GM23338 (cell line): ENCODE measurements around the gene LDB3. TPM values are rescaled to one million over a fixed set of nuclear protein-coding genes. Genes with fewer than 3 reads are reported as not detected.

Source experiments
- ATAC-seq: fragments of 200-7000 bp; cut with Tn5 transposase; 3 replicates; pipeline ENCODE4 v1.9.1; 2020
- DNase-seq: peaks from one replicate; pipeline ENCODE4 v3.0.0-alpha.2; 2015; ENCODE audit warnings: low spot score
- H2AFZ ChIP-seq: fragments of 200-600 bp; sonication (generic); 2 replicates; pipeline ENCODE4 v1.8.0; 2016; ENCODE audit warnings: antibody characterized with exemption, mild to moderate bottlenecking, moderate library complexity
- H3F3A ChIP-seq: fragments of 200-600 bp; sonication (generic); replicated peaks from 2 replicates; pipeline ENCODE4 v1.8.0; 2017; ENCODE audit warnings: antibody characterized with exemption, mixed run types, low read depth
- H3K27ac ChIP-seq: fragments of 200-600 bp; sonication (generic); 2 replicates; pipeline ENCODE4 v1.6.1; 2016; ENCODE audit warnings: low read depth
- H3K27me3 ChIP-seq: fragments of 200-600 bp; sonication (generic); 2 replicates; pipeline ENCODE4 v1.8.0; 2016; ENCODE audit warnings: mild to moderate bottlenecking, mixed run types, moderate library complexity; ENCODE audit not compliant: insufficient read depth
- H3K36me3 ChIP-seq: fragments of 200-600 bp; sonication (generic); 2 replicates; pipeline ENCODE4 v1.8.0; 2016; ENCODE audit warnings: mild to moderate bottlenecking; ENCODE audit not compliant: insufficient read depth
- H3K4me1 ChIP-seq: fragments of 200-600 bp; sonication (generic); 2 replicates; pipeline ENCODE4 v1.8.0; 2016; ENCODE audit warnings: mild to moderate bottlenecking, moderate library complexity; ENCODE audit not compliant: insufficient read depth
- H3K4me2 ChIP-seq: fragments of 200-600 bp; sonication (generic); 2 replicates; pipeline ENCODE4 v1.7.1; 2017; ENCODE audit warnings: mixed run types
- H3K4me3 ChIP-seq: fragments of 200-600 bp; sonication (generic); 2 replicates; pipeline ENCODE4 v1.6.1; 2016; ENCODE audit warnings: mixed run types
- H3K79me2 ChIP-seq: fragments of 200-600 bp; sonication (generic); replicated peaks from 2 replicates; pipeline ENCODE4 v1.8.0; 2017; ENCODE audit warnings: mild to moderate bottlenecking; ENCODE audit not compliant: insufficient read depth
- H3K9me2 ChIP-seq: fragments of 200-600 bp; sonication (generic); 2 replicates; pipeline ENCODE4 v1.8.0; 2017; ENCODE audit not compliant: insufficient read depth
- H4K20me1 ChIP-seq: fragments of 200-600 bp; sonication (generic); replicated peaks from 2 replicates; pipeline ENCODE4 v1.8.0; 2017; ENCODE audit warnings: mild to moderate bottlenecking; ENCODE audit not compliant: insufficient read depth
- H3K27ac Mint-ChIP-seq: 2 replicates; pipeline ENCODE4 v1.8.0; 2020; ENCODE audit warnings: inconsistent platforms, mild to moderate bottlenecking, moderate library complexity, mixed read lengths
- H3K27me3 Mint-ChIP-seq: 3 replicates; pipeline ENCODE4 v1.8.0; 2022; ENCODE audit warnings: low read depth, mild to moderate bottlenecking, moderate library complexity, mixed read lengths, inconsistent platforms; ENCODE audit not compliant: insufficient read depth, poor library complexity
- H3K36me3 Mint-ChIP-seq: 3 replicates; pipeline ENCODE4 v1.8.0; 2021; ENCODE audit warnings: low read depth, mild to moderate bottlenecking, inconsistent platforms, moderate library complexity, mixed read lengths
- H3K4me1 Mint-ChIP-seq: 3 replicates; pipeline ENCODE4 v1.8.0; 2020; ENCODE audit warnings: mild to moderate bottlenecking, inconsistent platforms, mixed read lengths
- H3K4me3 Mint-ChIP-seq: 3 replicates; pipeline ENCODE4 v1.8.0; 2021; ENCODE audit warnings: moderate library complexity, mild to moderate bottlenecking, inconsistent platforms, mixed read lengths
- H3K9me3 Mint-ChIP-seq: 3 replicates; pipeline ENCODE4 v1.8.0; 2020; ENCODE audit warnings: moderate library complexity, mild to moderate bottlenecking, inconsistent platforms, mixed read lengths
- CREB1 ChIP-seq: fragments of 250-450 bp; sonication (Bioruptor Pico); IDR thresholded peaks from 2 replicates; pipeline ENCODE4 v1.5.0; 2020; ENCODE audit warnings: low read depth, mild to moderate bottlenecking, moderate library complexity
- CTCF ChIP-seq, 2 experiments: fragments of 200-600 bp in 1 of 2; sonication (generic) in 1 of 2; conservative IDR thresholded peaks; 2 replicates each; pipeline versions ENCODE4 v1.5.1 to v1.6.1; 2016 to 2017; ENCODE audit warnings: antibody characterized with exemption in 2 of 2, low read depth in 2 of 2, mild to moderate bottlenecking in 2 of 2, moderate library complexity in 1 of 2
- ETS1 ChIP-seq: IDR thresholded peaks from 2 replicates; pipeline ENCODE4 v1.6.1; 2016; ENCODE audit warnings: antibody characterized with exemption
- EZH2 ChIP-seq: fragments of 200-600 bp; sonication (generic); IDR thresholded peaks from one replicate; pipeline ENCODE4 v1.8.0; 2017; ENCODE audit warnings: antibody characterized with exemption, mild to moderate bottlenecking, low read depth; ENCODE audit not compliant: unreplicated experiment
- EZH2phosphoT487 ChIP-seq: fragments of 200-600 bp; sonication (generic); IDR thresholded peaks from one replicate; pipeline ENCODE4 v1.8.1; 2018; ENCODE audit warnings: antibody characterized with exemption; ENCODE audit not compliant: unreplicated experiment
- JUNB ChIP-seq: IDR thresholded peaks from one replicate; pipeline ENCODE4 v1.6.1; 2016; ENCODE audit warnings: antibody characterized with exemption; ENCODE audit not compliant: unreplicated experiment
- NANOG ChIP-seq: IDR thresholded peaks from 2 replicates; pipeline ENCODE4 v1.6.1; 2016; ENCODE audit warnings: antibody characterized with exemption, borderline replicate concordance
- POLR2AphosphoS5 ChIP-seq: IDR thresholded peaks from 2 replicates; pipeline ENCODE4 v1.6.1; 2016; ENCODE audit warnings: antibody characterized with exemption, low read depth
- REST ChIP-seq: IDR thresholded peaks from one replicate; pipeline ENCODE4 v1.6.1; 2018; ENCODE audit warnings: antibody characterized with exemption; ENCODE audit not compliant: unreplicated experiment
- ZNF114 ChIP-seq: fragments of 250-450 bp; sonication (Bioruptor Pico); IDR thresholded peaks from 2 replicates; pipeline ENCODE4 v1.5.0; 2020; ENCODE audit warnings: mild to moderate bottlenecking, moderate library complexity
- ZNF331 ChIP-seq: fragments of 250-450 bp; sonication (Bioruptor Pico); IDR thresholded peaks from 2 replicates; pipeline ENCODE4 v1.5.0; 2020; ENCODE audit warnings: low read depth, mild to moderate bottlenecking, moderate library complexity
- polyA plus RNA-seq: library from polyadenylated mRNA; unstranded; fragments of >200 nt; fragmentation: Nextera tagmentation; extraction: Ambion mirVana; gene quantifications from 2 replicates; pipeline ENCODE4 v1.2.1, GENCODE V29; 2016
- total RNA-seq: library from RNA; depleted of rRNA; stranded (reverse); fragments of >200 nt; shearing (Covaris generic); gene quantifications from 2 replicates; pipeline ENCODE4 v1.2.3, GENCODE V29; 2014

The LDB3 gene
- total and polyA plus RNA-seq, 2 experiments from 2014 or later, result 0.14 to 0.16 TPM

GRCh38 chr10:86646933-86647332 lies 21.4 kb upstream of the LDB3 start (continued):
- TF ChIP-seq ETS1, result no peak
- TF ChIP-seq CREB1, result no peak
- TF ChIP-seq ZNF114 (CRISPR knock-in tag), result no peak
- no peak for TF ChIP-seq EZH2phosphoT487
- no peak for TF ChIP-seq JUNB
- TF ChIP-seq CTCF (conservative IDR thresholded peaks at IDR 0.05; ENCODE audit: low read depth in 2 of 2), result no peak
- TF ChIP-seq REST, result no peak
- no peak for TF ChIP-seq POLR2AphosphoS5
- no peak for TF ChIP-seq NANOG

GRCh38 chr10:86647773-86648703 lies 20.3 kb upstream of the LDB3 start:
- H3K4me3 Mint-ChIP-seq, result no peak overlapping the region
- TF ChIP-seq NANOG (no peak), REST (no peak), ZNF114 (CRISPR knock-in tag) (no peak), EZH2 (no peak), ZNF331 (no peak), CREB1 (no peak), ETS1 (no peak), POLR2AphosphoS5 (no peak), CTCF (conservative IDR thresholded peaks at IDR 0.05; ENCODE audit: low read depth in 2 of 2) (no peak), EZH2phosphoT487 (no peak)
- H3K27me3 ChIP-seq, result no peaks in the 10 kb centered on the region
- no peak overlapping the region for H3K4me2 ChIP-seq
- H2AFZ ChIP-seq, result peak overlapping the region; percentile 84
- peaks cover 11% of the 10 kb centered on the region for H3K4me1 Mint-ChIP-seq
- H3K9me2 ChIP-seq, result peaks cover 3% of the 10 kb centered on the region; the same call in 1 of the 2 replicates
- no peak for DNase-seq
- H3K4me3 ChIP-seq, result no peak overlapping the region
- peaks cover 7% of the 10 kb centered on the region for H3K4me1 ChIP-seq
- 0 out of 2 replicates have a peak overlapping the region, but pooled peaks have one; percentile 6 for H3K27ac ChIP-seq
- H3F3A ChIP-seq, result no peaks in the 10 kb centered on the region
- no peak overlapping the region for H3K27ac Mint-ChIP-seq
- no peaks in the 10 kb centered on the region; the same call in 1 of the 3 replicates for H3K9me3 Mint-ChIP-seq
- H3K79me2 ChIP-seq, result no peaks in the 10 kb centered on the region
- H3K36me3 Mint-ChIP-seq, result no peaks in the 10 kb centered on the region
- no peak for ATAC-seq
- H4K20me1 ChIP-seq, result no peaks in the 10 kb centered on the region
- H3K36me3 ChIP-seq, result no peaks in the 10 kb centered on the region
- H3K27me3 Mint-ChIP-seq, result peaks cover 3% of the 10 kb centered on the region
